H1 (cell line): Measurements from ENCODE around the gene UPK3BL2. TPM values are rescaled to one million over a fixed set of nuclear protein-coding genes. Genes with fewer than 3 reads are reported as not detected.
"Not testable (repeated sequence)": the region's sequence is repeated elsewhere in the genome, so short reads cannot be mapped to it uniquely, and the experiment has no call there.

ENCODE experiments used
- CTCF ChIA-PET: fragments of 300-600 bp; sonication (Branson Sonifier 250); formaldehyde crosslinking; loops from one replicate; lab custom pipeline; 2021; ENCODE audit not compliant: partially characterized antibody; lab: Charles Lee
- POLR2A ChIA-PET: fragments of 300-600 bp; sonication (Branson Sonifier 250); formaldehyde crosslinking; loops from one replicate; lab custom pipeline; 2021; ENCODE audit warnings: inconsistent platforms; ENCODE audit not compliant: partially characterized antibody; lab: Charles Lee
- DNase-seq, 2 experiments: peaks; one replicate each; pipeline versions ENCODE4 v3.0.0 to v3.0.0-alpha.2; 2010 to 2022; ENCODE audit warnings: low spot score in 2 of 2, low read depth in 1 of 2, mixed read lengths in 1 of 2
- FAIRE-seq: peaks from 2 replicates; lab custom pipeline; 2011; peaks lifted over from hg19 to GRCh38; lab: Jason Lieb, UNC
- H2AFZ ChIP-seq: 2 replicates; pipeline ENCODE4 v1.8.1; 2012; ENCODE audit warnings: low read length, inconsistent platforms
- H2AK5ac ChIP-seq: 2 replicates; pipeline ENCODE4 v1.6.1; 2013; ENCODE audit warnings: low read depth, low read length
- H2BK120ac ChIP-seq: replicated peaks from 2 replicates; pipeline ENCODE3; 2013; ENCODE audit warnings: low read depth, low read length, inconsistent platforms
- H2BK12ac ChIP-seq: 2 replicates; pipeline ENCODE4 v1.6.1; 2013; ENCODE audit warnings: low read depth, low read length
- H2BK15ac ChIP-seq: 2 replicates; pipeline ENCODE4 v1.6.1; 2013; ENCODE audit warnings: low read length
- H2BK20ac ChIP-seq: 2 replicates; pipeline ENCODE4 v1.6.1; 2013; ENCODE audit warnings: low read length
- H2BK5ac ChIP-seq: 2 replicates; pipeline ENCODE4 v1.6.1; 2013; ENCODE audit warnings: low read depth, low read length
- H3K14ac ChIP-seq: 2 replicates; pipeline ENCODE4 v1.6.1; 2013; ENCODE audit warnings: inconsistent platforms; ENCODE audit not compliant: insufficient read length
- H3K18ac ChIP-seq: 2 replicates; pipeline ENCODE4 v1.6.1; 2013; ENCODE audit warnings: low read length; ENCODE audit errors: extremely low read depth
- H3K23ac ChIP-seq: 2 replicates; pipeline ENCODE4 v1.6.1; 2013; ENCODE audit warnings: inconsistent platforms; ENCODE audit not compliant: insufficient read length
- H3K23me2 ChIP-seq: 2 replicates; pipeline ENCODE4 v1.6.1; 2013; ENCODE audit warnings: low read depth, low read length
- H3K27ac ChIP-seq: 2 replicates; pipeline ENCODE4 v1.6.1; 2011; ENCODE audit warnings: low read depth, low read length, inconsistent platforms
- H3K27me3 ChIP-seq, 4 experiments: replicated peaks in 1 of 4; 1 replicate in 1 of 4; 2 replicates in 3 of 4; pipeline versions ENCODE4 v1.6.1 to v1.8.1; 2011 to 2013; ENCODE audit warnings: low read length in 3 of 4, mild to moderate bottlenecking in 3 of 4, inconsistent platforms in 2 of 4, mixed read lengths in 2 of 4, moderate library complexity in 1 of 4; ENCODE audit not compliant: control insufficient read depth in 3 of 4, insufficient read depth in 3 of 4; ENCODE audit errors: extremely low read depth in 1 of 4
- H3K36me3 ChIP-seq, 4 experiments: 2 replicates each; pipeline versions ENCODE4 v1.6.1 to v1.8.1; 2011 to 2013; ENCODE audit warnings: mild to moderate bottlenecking in 4 of 4, low read length in 3 of 4, moderate library complexity in 2 of 4, control low read depth in 1 of 4, inconsistent platforms in 1 of 4; ENCODE audit not compliant: insufficient read depth in 4 of 4, control insufficient read depth in 2 of 4
- H3K4ac ChIP-seq: replicated peaks from 2 replicates; pipeline ENCODE3; 2013; ENCODE audit warnings: low read length, low read depth, mixed read lengths, inconsistent platforms; ENCODE audit not compliant: insufficient read length
- H3K4me1 ChIP-seq, 4 experiments: replicated peaks in 1 of 4; 1 replicate in 1 of 4; 2 replicates in 3 of 4; pipeline versions ENCODE4 v1.6.1 to v1.8.1; 2011 to 2013; ENCODE audit warnings: low read length in 3 of 4, inconsistent platforms in 2 of 4, mixed read lengths in 1 of 4; ENCODE audit not compliant: insufficient read depth in 4 of 4, control insufficient read depth in 3 of 4
- H3K4me2 ChIP-seq, 2 experiments: 2 replicates each; pipeline versions ENCODE4 v1.6.1 to v1.8.1; 2011 to 2013; ENCODE audit warnings: low read depth in 2 of 2, low read length in 2 of 2, control low read depth in 1 of 2, inconsistent platforms in 1 of 2, mild to moderate bottlenecking in 1 of 2; ENCODE audit not compliant: insufficient read depth in 1 of 2
- H3K4me3 ChIP-seq, 4 experiments: fragments of 200-600, 300-600 bp in 1 of 4; sonication (generic), shearing (Covaris generic), sonication (Bioruptor Twin) in 1 of 4; 2 replicates each; pipeline versions ENCODE4 v1.5.1 to v1.8.1; 2011 to 2016; ENCODE audit warnings: low read length in 4 of 4, low read depth in 3 of 4, control low read depth in 2 of 4, inconsistent platforms in 2 of 4, mild to moderate bottlenecking in 2 of 4, mixed read lengths in 1 of 4, moderate library complexity in 1 of 4; ENCODE audit not compliant: insufficient read depth in 2 of 4; ENCODE audit errors: extremely low read depth in 1 of 4
- H3K56ac ChIP-seq: replicated peaks from 2 replicates; pipeline ENCODE3; 2013; ENCODE audit warnings: low read depth, mild to moderate bottlenecking, mixed read lengths, low read length, inconsistent platforms; ENCODE audit not compliant: insufficient read length
- H3K79me1 ChIP-seq: 2 replicates; pipeline ENCODE4 v1.6.1; 2013; ENCODE audit warnings: low read depth, low read length, control low read depth
- H3K79me2 ChIP-seq, 2 experiments: 2 replicates each; pipeline versions ENCODE4 v1.6.1 to v1.8.1; 2012 to 2013; ENCODE audit warnings: low read length in 2 of 2, mild to moderate bottlenecking in 2 of 2, inconsistent platforms in 1 of 2; ENCODE audit not compliant: insufficient read depth in 2 of 2, control insufficient read depth in 1 of 2
- H3K9ac ChIP-seq, 4 experiments: replicated peaks in 1 of 4; 1 replicate in 1 of 4; 2 replicates in 3 of 4; pipeline versions ENCODE4 v1.6.1 to v1.8.1; 2011 to 2013; ENCODE audit warnings: low read depth in 3 of 4, low read length in 3 of 4, control low read depth in 2 of 4, mild to moderate bottlenecking in 2 of 4, moderate library complexity in 2 of 4, inconsistent platforms in 1 of 4; ENCODE audit errors: extremely low read depth in 1 of 4
- H3K9me3 ChIP-seq, 2 experiments: 2 replicates each; pipeline versions ENCODE4 v1.6.1 to v1.8.1; 2012 to 2013; ENCODE audit warnings: mild to moderate bottlenecking in 2 of 2, moderate library complexity in 2 of 2, control low read depth in 1 of 2, inconsistent platforms in 1 of 2, low read depth in 1 of 2, low read length in 1 of 2, mixed read lengths in 1 of 2; ENCODE audit not compliant: insufficient read depth in 2 of 2
- H4K20me1 ChIP-seq, 2 experiments: replicated peaks in 1 of 2; 2 replicates each; pipeline versions ENCODE3 to v1.8.1; 2011 to 2013; ENCODE audit warnings: inconsistent platforms in 2 of 2, low read length in 2 of 2, mild to moderate bottlenecking in 1 of 2; ENCODE audit not compliant: insufficient read depth in 2 of 2, control insufficient read depth in 1 of 2
- H4K5ac ChIP-seq: 2 replicates; pipeline ENCODE4 v1.6.1; 2013; ENCODE audit warnings: low read length, low read depth, mixed read lengths, inconsistent platforms; ENCODE audit not compliant: insufficient read length
- H4K8ac ChIP-seq: 2 replicates; pipeline ENCODE4 v1.8.0; 2013; ENCODE audit warnings: mild to moderate bottlenecking, moderate library complexity, low read length, inconsistent platforms; ENCODE audit not compliant: insufficient read depth; ENCODE audit errors: extremely low read depth
- H4K91ac ChIP-seq: replicated peaks from 2 replicates; pipeline ENCODE3; 2013; ENCODE audit warnings: low read length, mixed read lengths, inconsistent platforms; ENCODE audit not compliant: insufficient read length
- WGBS, 2 experiments: shearing (Covaris generic) in 1 of 2; methylation state at CpG; one replicate each; pipeline versions ENCODE4 v1.1.6 to v1.1.7; 2013 to 2015; ENCODE audit warnings: low lambda C conversion rate in 2 of 2, mixed read lengths in 2 of 2, inconsistent platforms in 1 of 2, low coverage in 1 of 2, missing lambda C conversion rate in 1 of 2; ENCODE audit not compliant: insufficient replicate concordance in 2 of 2, insufficient coverage in 1 of 2, insufficient read length in 1 of 2; ENCODE audit errors: extremely low coverage in 1 of 2, missing lambda C conversion rate in 1 of 2; 5-methylcytosine and 5-hydroxymethylcytosine counted together
- polyA plus RNA-seq, 7 experiments: library from polyadenylated mRNA; depleted of rRNA in 3 of 7; stranded (reverse) in 5 of 7; unstranded in 2 of 7; fragments of >200 nt in 5 of 7; fragments of 200-250 nt in 2 of 7; gene quantifications; 1 replicate in 5 of 7; 2 replicates in 1 of 7; 4 replicates in 1 of 7; pipeline versions ENCODE4 v1.2.1 to v1.2.3, GENCODE V29; 2011 to 2013; ENCODE audit warnings: missing spikeins in 2 of 7, mixed read lengths in 2 of 7
- total RNA-seq: library from RNA; stranded (reverse); fragmentation: NEBNext Ultra II Directional; extraction: Animal tissue kit (Norgen Biotek cat#: 25700); gene quantifications from 2 replicates; pipeline ENCODE4 v1.2.1, GENCODE V29; 2021

Gene UPK3BL2
- total and polyA plus RNA-seq, 2 of the 8 experiments (the other 6 are each of a cell fraction or from before 2014, with no cell fraction given) = 12.4 to 22.6 TPM

DNA sequence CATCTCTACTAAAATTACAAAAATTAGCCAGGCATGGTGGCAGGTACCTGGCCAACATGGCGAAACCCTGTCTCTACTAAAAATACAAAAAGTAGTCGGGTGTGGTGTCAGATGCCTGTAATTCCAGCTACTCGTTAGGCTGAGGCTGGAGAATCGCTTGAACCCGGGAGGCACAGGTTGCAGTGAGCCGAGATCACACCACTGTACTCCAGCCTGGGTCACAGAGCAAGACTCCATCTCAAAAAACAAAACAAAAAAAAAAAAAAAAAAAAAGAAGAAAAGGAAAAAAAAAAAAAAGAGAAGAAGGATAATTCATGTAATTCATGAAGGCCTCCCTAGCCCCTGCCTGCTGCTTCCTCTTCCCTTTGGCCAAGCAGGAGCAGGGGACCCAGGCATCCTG is 2.9 kb downstream of the UPK3BL2 start:
- H3K79me2 ChIP-seq, H3K4ac ChIP-seq, H4K8ac ChIP-seq, H2AFZ ChIP-seq, H4K5ac ChIP-seq, H4K91ac ChIP-seq, H3K14ac ChIP-seq, CTCF ChIA-PET, H3K18ac ChIP-seq, H3K56ac ChIP-seq, H2BK15ac ChIP-seq, POLR2A ChIA-PET, H3K27me3 ChIP-seq, H3K79me1 ChIP-seq, H4K20me1 ChIP-seq, H2BK12ac ChIP-seq, H3K9ac ChIP-seq, H3K9me3 ChIP-seq, H2BK20ac ChIP-seq, FAIRE-seq, H3K4me2 ChIP-seq, H3K4me1 ChIP-seq, H3K36me3 ChIP-seq, H2BK120ac ChIP-seq, H3K4me3 ChIP-seq, H2BK5ac ChIP-seq, H3K27ac ChIP-seq, H3K23ac ChIP-seq, H2AK5ac ChIP-seq, H3K23me2 ChIP-seq: not testable (repeated sequence)
- peak in 1 of 2 experiments; percentile 41 for DNase-seq
- WGBS, 2 experiments = 100% methylated on average over 4 of the region's 6 CpGs; no CpG with 5 or more reads in 1 of the 2 experiments

DNA sequence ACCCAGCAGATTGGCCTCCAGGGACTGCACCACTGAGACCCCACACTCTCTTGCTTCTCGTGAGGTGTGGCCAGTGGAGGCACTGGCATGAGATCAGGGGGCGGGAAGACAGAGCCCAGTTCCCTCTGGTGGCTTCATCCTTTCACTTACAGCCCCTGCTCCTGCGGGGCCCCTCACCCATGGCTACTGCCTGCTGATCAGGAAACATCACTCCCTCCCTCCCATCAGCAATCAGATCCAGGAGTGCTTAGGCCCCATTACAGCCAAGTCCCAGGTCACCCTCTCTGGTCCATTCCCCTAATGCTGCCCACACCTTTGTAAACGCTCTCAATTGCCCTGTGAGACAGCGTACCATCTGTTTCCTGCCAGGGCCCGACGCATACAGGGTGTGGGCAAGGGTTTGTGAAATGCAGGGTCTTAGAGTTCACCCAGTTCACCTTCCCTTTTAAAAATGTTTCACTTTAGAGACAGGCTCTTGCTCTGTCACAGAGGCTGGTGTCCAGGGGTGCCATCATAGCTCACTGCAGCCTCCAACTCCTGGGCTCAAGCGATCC is 8.4 kb downstream of the UPK3BL2 start:
- H4K20me1 ChIP-seq, H3K4me3 ChIP-seq, H3K36me3 ChIP-seq, H3K14ac ChIP-seq, H3K79me1 ChIP-seq, FAIRE-seq, H3K27me3 ChIP-seq, H3K9ac ChIP-seq, H2BK12ac ChIP-seq, H3K9me3 ChIP-seq, H3K4me2 ChIP-seq, H2AK5ac ChIP-seq, H3K4me1 ChIP-seq, POLR2A ChIA-PET, H2AFZ ChIP-seq, H3K56ac ChIP-seq, H2BK120ac ChIP-seq, H3K23ac ChIP-seq, H3K79me2 ChIP-seq, H2BK5ac ChIP-seq, H2BK20ac ChIP-seq, H2BK15ac ChIP-seq, H3K18ac ChIP-seq, H3K27ac ChIP-seq, H3K4ac ChIP-seq, H3K23me2 ChIP-seq, H4K91ac ChIP-seq, H4K5ac ChIP-seq, H4K8ac ChIP-seq, CTCF ChIA-PET: not testable (repeated sequence)
- DNase-seq = peak in 1 of 2 experiments; percentile 37
- WGBS, 2 experiments = 91% methylated on average over 3 of the region's 8 CpGs; no CpG with 5 or more reads in 1 of the 2 experiments
